ENCODE data around the gene UGT1A7.

DNA sequence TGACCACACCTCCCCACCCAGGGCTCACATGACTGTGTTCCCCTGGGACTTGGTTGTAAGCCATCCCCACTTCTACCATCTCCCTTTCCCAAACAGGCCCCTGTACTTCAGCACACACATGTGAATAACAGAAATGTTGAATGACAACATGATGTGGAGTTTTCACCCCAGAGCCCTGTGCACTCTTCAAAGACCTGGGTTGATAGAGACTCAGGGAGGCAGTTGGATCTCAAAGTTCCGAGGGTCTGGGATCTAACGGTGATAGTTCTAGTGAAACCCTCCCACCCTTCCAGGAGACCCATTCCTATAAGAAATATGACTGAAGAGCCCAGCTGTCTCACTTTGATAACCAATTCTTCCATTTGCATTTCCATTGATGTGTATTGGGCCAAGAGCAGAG is 96.3 kb downstream of the UGT1A7 start, which contains the start of gene MROH2A:
- TF ChIP-seq, protein P1, sequence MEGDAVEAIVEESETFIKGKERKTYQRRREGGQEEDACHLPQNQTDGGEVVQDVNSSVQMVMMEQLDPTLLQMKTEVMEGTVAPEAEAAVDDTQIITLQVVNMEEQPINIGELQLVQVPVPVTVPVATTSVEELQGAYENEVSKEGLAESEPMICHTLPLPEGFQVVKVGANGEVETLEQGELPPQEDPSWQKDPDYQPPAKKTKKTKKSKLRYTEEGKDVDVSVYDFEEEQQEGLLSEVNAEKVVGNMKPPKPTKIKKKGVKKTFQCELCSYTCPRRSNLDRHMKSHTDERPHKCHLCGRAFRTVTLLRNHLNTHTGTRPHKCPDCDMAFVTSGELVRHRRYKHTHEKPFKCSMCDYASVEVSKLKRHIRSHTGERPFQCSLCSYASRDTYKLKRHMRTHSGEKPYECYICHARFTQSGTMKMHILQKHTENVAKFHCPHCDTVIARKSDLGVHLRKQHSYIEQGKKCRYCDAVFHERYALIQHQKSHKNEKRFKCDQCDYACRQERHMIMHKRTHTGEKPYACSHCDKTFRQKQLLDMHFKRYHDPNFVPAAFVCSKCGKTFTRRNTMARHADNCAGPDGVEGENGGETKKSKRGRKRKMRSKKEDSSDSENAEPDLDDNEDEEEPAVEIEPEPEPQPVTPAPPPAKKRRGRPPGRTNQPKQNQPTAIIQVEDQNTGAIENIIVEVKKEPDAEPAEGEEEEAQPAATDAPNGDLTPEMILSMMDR (IDR thresholded peaks at IDR 0.05) = no peak
- TF ChIP-seq POLR2A (IDR thresholded peaks at IDR 0.05) (no peak), POLR2AphosphoS5 (IDR thresholded peaks at IDR 0.05) (no peak)

All from prostate gland (tissue), 2 donors.